ENCODE measurements around the gene PCNX2.

PCNX2 gene

DNA sequence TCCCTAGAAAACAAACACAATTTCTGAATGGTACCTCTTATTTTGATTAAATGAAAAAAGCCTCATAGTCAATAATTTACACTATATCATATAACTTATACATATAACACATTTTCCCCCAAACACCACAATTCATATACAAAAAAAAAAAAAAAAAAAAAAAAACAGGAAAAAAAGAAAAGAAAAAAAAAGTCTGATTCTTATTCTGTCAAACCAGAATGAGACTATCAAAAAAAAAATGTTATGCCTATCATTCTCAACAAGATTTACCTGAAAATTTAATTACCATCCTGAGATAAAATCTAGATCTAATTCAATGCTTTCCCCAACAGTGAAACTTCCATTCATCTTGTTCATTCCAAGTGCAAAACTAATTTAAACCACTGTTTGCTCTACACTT is 86.8 kb downstream of the PCNX2 start:
- H3K4me3 ChIP-seq (replicated peaks; ENCODE audit: low read depth, low read length): no peak overlapping the region
- no peaks in the 10 kb centered on the region for H3K27me3 ChIP-seq (replicated peaks; ENCODE audit: control insufficient read depth, insufficient read depth, low read length)
- no peak for DNase-seq (ENCODE audit: extremely low read depth, insufficient read length)
- H3K36me3 ChIP-seq (ENCODE audit: control insufficient read depth, insufficient read depth, low read length): peaks cover 2% of the 10 kb centered on the region
- no peak for TF ChIP-seq CTCF (IDR thresholded peaks at IDR 0.05; ENCODE audit: insufficient read depth, low read length, poor library complexity, severe bottlenecking)

DNA sequence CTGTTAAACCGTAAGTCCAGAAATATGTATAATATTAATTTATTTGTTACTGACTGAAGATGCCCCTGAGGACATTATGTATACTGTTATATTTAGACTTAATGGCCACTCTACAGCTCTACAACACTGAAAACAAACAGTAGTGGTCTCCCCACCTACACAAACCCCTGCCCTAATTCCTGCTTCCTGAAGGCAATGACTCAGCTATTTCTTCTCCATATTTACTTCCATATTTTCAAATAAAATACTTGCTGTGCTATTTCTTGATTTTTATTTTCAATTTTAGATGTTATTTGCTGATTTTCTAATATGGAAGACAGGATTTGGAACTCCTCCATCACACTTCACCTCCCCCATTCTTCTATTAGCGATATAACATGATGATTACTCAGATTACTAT is 97.6 kb downstream of the PCNX2 start:
- H3K36me3 ChIP-seq (ENCODE audit: control insufficient read depth, insufficient read depth, low read length): no peaks in the 10 kb centered on the region; the same call in 1 of the 2 replicates
- H3K27me3 ChIP-seq (replicated peaks; ENCODE audit: control insufficient read depth, insufficient read depth, low read length): no peaks in the 10 kb centered on the region
- H3K4me3 ChIP-seq (replicated peaks; ENCODE audit: low read depth, low read length): no peak overlapping the region
- DNase-seq (ENCODE audit: extremely low read depth, insufficient read length): no peak
- TF ChIP-seq CTCF (IDR thresholded peaks at IDR 0.05; ENCODE audit: insufficient read depth, low read length, poor library complexity, severe bottlenecking): no peak

GRCh38 chr1:233193741-233194140 is 101.8 kb downstream of the PCNX2 start:
- Histone ChIP-seq H3K36me3 (ENCODE audit: control insufficient read depth, insufficient read depth, low read length) (no peaks in the 10 kb centered on the region; the same call in 1 of the 2 replicates), H3K27me3 (replicated peaks; ENCODE audit: control insufficient read depth, insufficient read depth, low read length) (no peaks in the 10 kb centered on the region), H3K4me3 (replicated peaks; ENCODE audit: low read depth, low read length) (no peak overlapping the region)
- DNase-seq (ENCODE audit: extremely low read depth, insufficient read length): no peak
- no peak for TF ChIP-seq CTCF (IDR thresholded peaks at IDR 0.05; ENCODE audit: insufficient read depth, low read length, poor library complexity, severe bottlenecking)

DNA sequence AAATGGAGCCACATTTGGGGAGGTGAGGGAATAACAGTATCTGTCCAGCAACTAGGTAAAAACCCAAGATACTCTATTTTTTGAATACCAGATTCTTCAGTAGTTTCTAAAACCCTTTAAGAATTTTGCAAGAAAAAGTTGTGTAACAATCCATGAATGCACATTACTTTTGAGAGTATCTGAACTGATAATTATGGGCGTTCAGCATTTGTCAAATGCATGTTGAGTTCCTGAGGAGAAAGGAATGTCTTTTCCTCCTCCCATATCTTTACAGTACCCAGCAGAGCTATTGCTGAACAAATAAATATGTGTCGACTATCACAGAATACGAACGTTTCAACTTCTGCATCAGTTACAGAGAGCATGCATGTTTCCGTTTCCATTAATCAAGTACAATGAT is 104.5 kb downstream of the PCNX2 start:
- no peaks in the 10 kb centered on the region; the same call in 1 of the 2 replicates for H3K36me3 ChIP-seq (ENCODE audit: control insufficient read depth, insufficient read depth, low read length)
- H3K4me3 ChIP-seq (replicated peaks; ENCODE audit: low read depth, low read length): no peak overlapping the region
- TF ChIP-seq CTCF (IDR thresholded peaks at IDR 0.05; ENCODE audit: insufficient read depth, low read length, poor library complexity, severe bottlenecking): no peak
- DNase-seq (ENCODE audit: extremely low read depth, insufficient read length): no peak
- no peaks in the 10 kb centered on the region for H3K27me3 ChIP-seq (replicated peaks; ENCODE audit: control insufficient read depth, insufficient read depth, low read length)

- H3K4me3 ChIP-seq (replicated peaks; ENCODE audit: low read depth, low read length): no peak overlapping the region
- no peaks in the 10 kb centered on the region; the same call in 1 of the 2 replicates for H3K36me3 ChIP-seq (ENCODE audit: control insufficient read depth, insufficient read depth, low read length)
- H3K27me3 ChIP-seq (replicated peaks; ENCODE audit: control insufficient read depth, insufficient read depth, low read length): no peaks in the 10 kb centered on the region
- DNase-seq (ENCODE audit: extremely low read depth, insufficient read length): no peak
- no peak for TF ChIP-seq CTCF (IDR thresholded peaks at IDR 0.05; ENCODE audit: insufficient read depth, low read length, poor library complexity, severe bottlenecking)
Measured at GRCh38 chr1:233189526-233189925, 106.0 kb downstream of the PCNX2 start.

- Histone ChIP-seq H3K27me3 (replicated peaks; ENCODE audit: control insufficient read depth, insufficient read depth, low read length) (no peaks in the 10 kb centered on the region), H3K36me3 (ENCODE audit: control insufficient read depth, insufficient read depth, low read length) (no peaks in the 10 kb centered on the region; the same call in 1 of the 2 replicates), H3K4me3 (replicated peaks; ENCODE audit: low read depth, low read length) (no peak overlapping the region)
- DNase-seq (ENCODE audit: extremely low read depth, insufficient read length): no peak
- TF ChIP-seq CTCF (IDR thresholded peaks at IDR 0.05; ENCODE audit: insufficient read depth, low read length, poor library complexity, severe bottlenecking): peak; percentile 4
Measured at GRCh38 chr1:233188061-233188460, 107.5 kb downstream of the PCNX2 start.

All from GM06990 (cell line).